OCI-LY7 (cell line): ENCODE data around the gene MEF2D. TPM values are rescaled to one million over a fixed set of nuclear protein-coding genes. Genes with fewer than 3 reads are reported as not detected.

ENCODE experiments used
- BruUV-seq: library from RNA; stranded (reverse); fragments of 400-500 nt; replicated peaks from 2 replicates; lab custom pipeline; 2021; lab: Mats Ljungman, UMichigan
- CTCF ChIA-PET: fragments of 300-600 bp; sonication (Branson Sonifier 250); formaldehyde crosslinking; loops from one replicate; lab custom pipeline; 2022; ENCODE audit warnings: antibody characterized with exemption; ENCODE audit not compliant: unreplicated experiment; lab: Charles Lee
- POLR2A ChIA-PET: fragments of 300-600 bp; sonication (Branson Sonifier 250); formaldehyde crosslinking; loops from one replicate; lab custom pipeline; 2022; ENCODE audit warnings: antibody characterized with exemption; lab: Charles Lee
- DNase-seq: peaks from one replicate; pipeline ENCODE4 v3.0.0-alpha.2; 2015; ENCODE audit warnings: low spot score
- H2AFZ ChIP-seq: fragments of 200-600 bp; sonication (generic), shearing (Covaris generic); 2 replicates; pipeline ENCODE4 v1.6.1; 2014; ENCODE audit warnings: mild to moderate bottlenecking, antibody characterized with exemption, low read length, moderate library complexity
- H3K27ac ChIP-seq: fragments of 200-600 bp; sonication (generic); 2 replicates; pipeline ENCODE4 v1.5.1; 2014; ENCODE audit warnings: mixed run types, low read depth, mild to moderate bottlenecking, moderate library complexity, low read length, inconsistent platforms; ENCODE audit not compliant: poor library complexity, severe bottlenecking
- H3K36me3 ChIP-seq: fragments of 200-600 bp; sonication (generic); 2 replicates; pipeline ENCODE4 v1.6.1; 2014; ENCODE audit warnings: mild to moderate bottlenecking, antibody characterized with exemption, low read length, moderate library complexity, mixed read lengths; ENCODE audit not compliant: insufficient read depth
- H3K4me1 ChIP-seq: fragments of 200-600 bp; sonication (generic); 2 replicates; pipeline ENCODE4 v1.5.1; 2014; ENCODE audit warnings: mild to moderate bottlenecking, low read length; ENCODE audit not compliant: insufficient read depth, poor library complexity, severe bottlenecking
- H3K4me2 ChIP-seq: fragments of 200-600 bp; sonication (generic); 2 replicates; pipeline ENCODE4 v1.6.1; 2014; ENCODE audit warnings: mild to moderate bottlenecking, low read length
- H3K4me3 ChIP-seq: fragments of 200-600 bp; sonication (generic); 2 replicates; pipeline ENCODE4 v1.5.1; 2014; ENCODE audit warnings: mild to moderate bottlenecking, low read depth, low read length; ENCODE audit not compliant: poor library complexity, severe bottlenecking
- H3K79me2 ChIP-seq: fragments of 200-600 bp; sonication (generic); 2 replicates; pipeline ENCODE4 v1.6.1; 2016; ENCODE audit warnings: low read depth, mild to moderate bottlenecking, low read length, moderate library complexity, mixed read lengths; ENCODE audit not compliant: insufficient read depth
- H3K9me2 ChIP-seq: fragments of 200-600 bp; sonication (generic); 2 replicates; pipeline ENCODE4 v1.6.1; 2016; ENCODE audit warnings: mild to moderate bottlenecking, low read length, mixed read lengths; ENCODE audit not compliant: insufficient read depth
- H3K9me3 ChIP-seq: fragments of 200-600 bp; sonication (generic); 2 replicates; pipeline ENCODE4 v1.6.1; 2014; ENCODE audit warnings: mild to moderate bottlenecking, mixed run types, low read length, mixed read lengths
- H4K20me1 ChIP-seq: fragments of 200-600 bp; sonication (generic); 2 replicates; pipeline ENCODE4 v1.6.1; 2014; ENCODE audit warnings: mild to moderate bottlenecking, antibody characterized with exemption, low read length, moderate library complexity, mixed read lengths; ENCODE audit not compliant: insufficient read depth
- EZH2phosphoT487 ChIP-seq: fragments of 200-600 bp; sonication (generic); IDR thresholded peaks from 2 replicates; pipeline ENCODE4 v1.6.1; 2018; ENCODE audit warnings: low read depth, borderline replicate concordance, mild to moderate bottlenecking, mixed run types, antibody characterized with exemption, low read length, moderate library complexity, mixed read lengths
- intact Hi-C: fragments of 100-400 bp; cut with micrococcal nuclease; formaldehyde crosslinking; loops from one replicate; pipeline ENCODE4 v1.10.0; 2022; ENCODE audit not compliant: unreplicated experiment
- total RNA-seq, 2 experiments: library from RNA; depleted of rRNA in 1 of 2; stranded (reverse); fragments of >200 nt in 1 of 2; shearing (Covaris generic) in 1 of 2; gene quantifications; 2 replicates each; pipeline ENCODE4 v1.2.3, GENCODE V29; 2014 to 2022
- TF ChIP-seq, protein P1 (sequence below): fragments of 200-600 bp; sonication (generic); conservative IDR thresholded peaks from 2 replicates; pipeline ENCODE4 v1.5.1; 2014; ENCODE audit warnings: mild to moderate bottlenecking, antibody characterized with exemption, low read length, moderate library complexity, mixed read lengths

Gene MEF2D
- total RNA-seq, 2 experiments from 2014 or later = 42.7 to 92.3 TPM

DNA sequence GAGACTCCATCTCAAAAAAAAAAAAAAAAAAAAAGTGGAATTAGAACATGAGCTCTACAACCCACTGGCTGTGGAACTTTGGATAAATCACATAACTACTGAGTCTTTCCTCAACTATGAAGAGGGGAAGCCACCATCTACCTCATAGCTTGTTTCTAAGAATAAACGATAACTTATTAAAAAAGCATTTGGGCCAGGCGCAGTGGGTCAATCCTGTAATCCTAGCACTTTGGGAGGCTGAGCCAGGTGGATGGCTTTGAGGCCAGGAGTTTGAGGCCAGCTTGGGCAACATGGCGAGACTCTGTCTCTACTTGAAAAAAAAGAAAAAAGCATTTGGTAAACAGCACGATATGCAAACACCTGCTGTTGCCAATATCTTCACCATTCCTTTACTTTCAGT is 31.8 kb upstream of the MEF2D start:
- Histone ChIP-seq H4K20me1 (no peaks in the 10 kb centered on the region), H3K79me2 (no peaks in the 10 kb centered on the region), H2AFZ (no peak overlapping the region), H3K36me3 (peaks cover 51% of the 10 kb centered on the region), H3K4me2 (no peak overlapping the region), H3K27ac (no peak overlapping the region), H3K4me3 (no peak overlapping the region), H3K9me2 (no peaks in the 10 kb centered on the region), H3K9me3 (no peaks in the 10 kb centered on the region), H3K4me1 (peaks cover 8% of the 10 kb centered on the region)
- BruUV-seq = no TSS peak
- TF ChIP-seq, protein P1, sequence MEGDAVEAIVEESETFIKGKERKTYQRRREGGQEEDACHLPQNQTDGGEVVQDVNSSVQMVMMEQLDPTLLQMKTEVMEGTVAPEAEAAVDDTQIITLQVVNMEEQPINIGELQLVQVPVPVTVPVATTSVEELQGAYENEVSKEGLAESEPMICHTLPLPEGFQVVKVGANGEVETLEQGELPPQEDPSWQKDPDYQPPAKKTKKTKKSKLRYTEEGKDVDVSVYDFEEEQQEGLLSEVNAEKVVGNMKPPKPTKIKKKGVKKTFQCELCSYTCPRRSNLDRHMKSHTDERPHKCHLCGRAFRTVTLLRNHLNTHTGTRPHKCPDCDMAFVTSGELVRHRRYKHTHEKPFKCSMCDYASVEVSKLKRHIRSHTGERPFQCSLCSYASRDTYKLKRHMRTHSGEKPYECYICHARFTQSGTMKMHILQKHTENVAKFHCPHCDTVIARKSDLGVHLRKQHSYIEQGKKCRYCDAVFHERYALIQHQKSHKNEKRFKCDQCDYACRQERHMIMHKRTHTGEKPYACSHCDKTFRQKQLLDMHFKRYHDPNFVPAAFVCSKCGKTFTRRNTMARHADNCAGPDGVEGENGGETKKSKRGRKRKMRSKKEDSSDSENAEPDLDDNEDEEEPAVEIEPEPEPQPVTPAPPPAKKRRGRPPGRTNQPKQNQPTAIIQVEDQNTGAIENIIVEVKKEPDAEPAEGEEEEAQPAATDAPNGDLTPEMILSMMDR = no peak
- TF ChIP-seq EZH2phosphoT487 = no peak
- CTCF ChIA-PET = interaction anchor here (0.5 kb wide), 1 partner anchor 32 kb away, joined by 5 read pairs; no protein-coding TSS in a partner anchor
- POLR2A ChIA-PET = interaction anchor here (0.6 to 1.2 kb wide), 5 partner anchors 9 to 75 kb away, joined by 3 to 6 read pairs (median 3); no protein-coding TSS in a partner anchor
- intact Hi-C loops = no loop called here
- DNase-seq = no peak

DNA sequence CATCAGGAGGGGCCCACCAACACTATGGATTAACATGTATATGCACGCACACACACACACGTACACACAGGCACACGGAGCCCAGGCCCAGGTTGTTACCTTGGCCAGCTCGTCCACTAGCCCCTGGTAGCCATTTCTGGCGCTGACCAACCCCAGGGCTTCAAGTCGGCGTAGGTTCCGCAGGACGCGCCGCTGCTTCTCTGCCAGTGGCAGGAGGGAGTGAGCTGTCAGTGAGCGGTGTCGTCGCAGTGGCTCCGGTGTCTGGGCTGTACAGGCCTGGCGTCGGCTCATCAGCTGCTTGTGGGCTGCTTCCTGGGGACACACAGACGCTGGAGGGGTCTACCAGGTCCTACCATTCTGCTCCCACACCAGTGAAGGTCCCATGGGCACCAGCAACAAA is 29.4 kb upstream of the MEF2D start:
- DNase-seq = no peak
- Histone ChIP-seq H3K79me2 (no peaks in the 10 kb centered on the region), H3K4me3 (no peak overlapping the region), H3K36me3 (peaks cover 51% of the 10 kb centered on the region), H3K4me1 (peaks cover 20% of the 10 kb centered on the region), H3K4me2 (no peak overlapping the region), H4K20me1 (no peaks in the 10 kb centered on the region), H3K27ac (no peak overlapping the region), H3K9me3 (no peaks in the 10 kb centered on the region), H2AFZ (no peak overlapping the region), H3K9me2 (no peaks in the 10 kb centered on the region)
- ChIA-PET CTCF (no interaction called here), POLR2A (no interaction called here)
- TF ChIP-seq, protein P1 = no peak
- TF ChIP-seq EZH2phosphoT487 = no peak
- no TSS peak for BruUV-seq
- intact Hi-C loops = no loop called here

DNA sequence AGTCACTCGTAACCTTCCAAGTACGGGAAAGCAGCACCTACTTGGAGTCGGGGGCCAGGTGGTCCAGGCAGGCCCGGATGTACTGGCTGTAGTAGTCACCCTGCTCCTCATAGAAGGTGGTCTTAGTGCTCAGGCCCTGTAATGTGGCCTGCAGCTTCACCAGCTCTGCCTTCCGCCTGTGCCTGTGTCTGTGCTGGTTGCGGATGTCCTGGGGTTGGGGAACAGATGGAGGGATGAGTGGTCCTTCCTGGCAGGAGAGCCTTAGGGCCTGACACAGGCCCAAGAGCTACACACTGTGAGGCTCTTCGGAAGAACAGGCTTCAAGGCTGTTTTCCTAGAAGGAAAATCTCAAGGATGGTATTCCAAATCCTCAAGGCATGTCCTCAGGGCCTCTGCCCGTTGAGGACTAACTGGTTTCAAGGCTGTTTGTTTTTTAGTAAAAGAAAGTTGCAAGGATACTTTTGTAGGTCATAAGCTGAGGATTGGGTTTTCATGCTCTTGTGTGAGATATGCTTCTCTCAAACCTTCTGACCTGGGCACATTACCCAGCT is 28.4 kb upstream of the MEF2D start:
- Histone ChIP-seq H3K9me3 (no peaks in the 10 kb centered on the region), H3K36me3 (peaks cover 42% of the 10 kb centered on the region), H2AFZ (no peak overlapping the region), H3K27ac (no peak overlapping the region), H3K4me3 (no peak overlapping the region), H4K20me1 (no peaks in the 10 kb centered on the region), H3K4me1 (peaks cover 31% of the 10 kb centered on the region), H3K4me2 (no peak overlapping the region), H3K9me2 (no peaks in the 10 kb centered on the region), H3K79me2 (no peaks in the 10 kb centered on the region)
- no peak for TF ChIP-seq EZH2phosphoT487
- TF ChIP-seq, protein P1 = no peak
- ChIA-PET CTCF (no interaction called here), POLR2A (interaction anchor here (0.6 kb wide), 1 partner anchor 24 kb away, joined by 3 read pairs; no protein-coding TSS in a partner anchor)
- DNase-seq = no peak
- intact Hi-C loops = loop anchor here (5.0 kb wide), 1 partner anchor 38 kb away; no protein-coding TSS in a partner anchor
- no TSS peak for BruUV-seq
